Kidney epithelial cell (primary cell): Measurements from ENCODE around the gene BRD1. TPM values are rescaled to one million over a fixed set of nuclear protein-coding genes. Genes with fewer than 3 reads are reported as not detected.

Experiments
- DNase-seq: peaks from one replicate; pipeline ENCODE4 v3.0.0-alpha.2; 2010; ENCODE audit warnings: low read depth
- H3K27me3 ChIP-seq: 2 replicates; pipeline ENCODE4 v1.6.0; 2011; ENCODE audit warnings: low read length; ENCODE audit not compliant: control insufficient read depth, insufficient read depth
- H3K36me3 ChIP-seq: 2 replicates; pipeline ENCODE4 v1.5.1; 2011; ENCODE audit warnings: low read length; ENCODE audit not compliant: control insufficient read depth, insufficient read depth
- H3K4me3 ChIP-seq: 2 replicates; pipeline ENCODE4 v1.5.1; 2011; ENCODE audit warnings: low read depth, mild to moderate bottlenecking, control low read depth, low read length
- total RNA-seq: library from RNA; depleted of rRNA; stranded (reverse); fragments of >200 nt; gene quantifications from 2 replicates; pipeline ENCODE4 v1.2.3, GENCODE V29; 2015
- TF ChIP-seq, protein P1 (sequence below): IDR thresholded peaks from 2 replicates; pipeline ENCODE4 v1.5.1; 2011; ENCODE audit warnings: mild to moderate bottlenecking, moderate library complexity, low read length, control low read depth, inconsistent platforms; ENCODE audit not compliant: insufficient read depth, poor library complexity, severe bottlenecking

Gene BRD1
- total RNA-seq, 1 donor from 2014 or later: 37.2 TPM

GRCh38 chr22:49768077-49768910 lies 59.4 kb downstream of the BRD1 start:
- Histone ChIP-seq H3K4me3 (no peak overlapping the region), H3K27me3 (no peaks in the 10 kb centered on the region), H3K36me3 (no peaks in the 10 kb centered on the region)
- TF ChIP-seq, protein P1, sequence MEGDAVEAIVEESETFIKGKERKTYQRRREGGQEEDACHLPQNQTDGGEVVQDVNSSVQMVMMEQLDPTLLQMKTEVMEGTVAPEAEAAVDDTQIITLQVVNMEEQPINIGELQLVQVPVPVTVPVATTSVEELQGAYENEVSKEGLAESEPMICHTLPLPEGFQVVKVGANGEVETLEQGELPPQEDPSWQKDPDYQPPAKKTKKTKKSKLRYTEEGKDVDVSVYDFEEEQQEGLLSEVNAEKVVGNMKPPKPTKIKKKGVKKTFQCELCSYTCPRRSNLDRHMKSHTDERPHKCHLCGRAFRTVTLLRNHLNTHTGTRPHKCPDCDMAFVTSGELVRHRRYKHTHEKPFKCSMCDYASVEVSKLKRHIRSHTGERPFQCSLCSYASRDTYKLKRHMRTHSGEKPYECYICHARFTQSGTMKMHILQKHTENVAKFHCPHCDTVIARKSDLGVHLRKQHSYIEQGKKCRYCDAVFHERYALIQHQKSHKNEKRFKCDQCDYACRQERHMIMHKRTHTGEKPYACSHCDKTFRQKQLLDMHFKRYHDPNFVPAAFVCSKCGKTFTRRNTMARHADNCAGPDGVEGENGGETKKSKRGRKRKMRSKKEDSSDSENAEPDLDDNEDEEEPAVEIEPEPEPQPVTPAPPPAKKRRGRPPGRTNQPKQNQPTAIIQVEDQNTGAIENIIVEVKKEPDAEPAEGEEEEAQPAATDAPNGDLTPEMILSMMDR: no peak
- DNase-seq: no peak

DNA sequence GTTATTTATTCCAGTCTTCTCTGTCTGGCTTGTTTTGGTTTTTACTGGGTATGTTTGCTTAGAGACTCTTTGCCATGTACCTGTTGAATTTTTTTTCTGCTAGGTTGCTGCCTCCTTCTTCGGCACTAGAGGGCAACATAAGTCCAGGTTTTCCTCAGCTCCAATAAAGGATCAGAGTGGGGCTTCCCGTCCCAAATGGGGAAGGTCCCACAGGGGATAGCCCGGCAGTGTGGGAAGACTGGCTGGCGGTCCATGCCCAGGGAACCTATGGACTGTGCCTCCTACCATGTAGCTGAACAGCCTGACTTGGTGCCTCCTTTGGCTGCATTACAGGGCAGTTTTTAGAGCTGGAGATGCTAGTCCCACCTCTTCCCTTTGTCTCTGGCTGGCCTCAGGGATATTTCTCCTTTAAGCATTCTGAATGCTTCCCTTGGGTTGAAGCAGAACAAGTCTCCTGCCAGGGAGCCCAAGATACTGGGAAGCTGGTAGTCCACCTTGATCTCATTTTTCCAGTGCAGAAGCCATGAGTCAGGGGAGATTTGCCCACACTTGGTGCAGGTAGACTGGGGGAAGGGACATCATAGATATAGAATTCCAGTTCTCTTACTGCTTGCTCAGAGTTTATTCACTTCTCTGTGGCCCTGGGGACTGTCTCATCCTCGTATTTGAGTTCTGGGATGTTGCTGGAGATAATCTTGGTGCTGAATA lies 60.2 kb downstream of the BRD1 start:
- Histone ChIP-seq H3K27me3 (no peaks in the 10 kb centered on the region), H3K36me3 (no peaks in the 10 kb centered on the region), H3K4me3 (no peak overlapping the region)
- peak; percentile 4 for DNase-seq
- TF ChIP-seq, protein P1: peak; percentile 75

- H3K4me3 ChIP-seq: no peak overlapping the region
- TF ChIP-seq, protein P1: no peak
- no peaks in the 10 kb centered on the region for H3K36me3 ChIP-seq
Measured at GRCh38 chr22:49765951-49766350, 61.7 kb downstream of the BRD1 start.

DNA sequence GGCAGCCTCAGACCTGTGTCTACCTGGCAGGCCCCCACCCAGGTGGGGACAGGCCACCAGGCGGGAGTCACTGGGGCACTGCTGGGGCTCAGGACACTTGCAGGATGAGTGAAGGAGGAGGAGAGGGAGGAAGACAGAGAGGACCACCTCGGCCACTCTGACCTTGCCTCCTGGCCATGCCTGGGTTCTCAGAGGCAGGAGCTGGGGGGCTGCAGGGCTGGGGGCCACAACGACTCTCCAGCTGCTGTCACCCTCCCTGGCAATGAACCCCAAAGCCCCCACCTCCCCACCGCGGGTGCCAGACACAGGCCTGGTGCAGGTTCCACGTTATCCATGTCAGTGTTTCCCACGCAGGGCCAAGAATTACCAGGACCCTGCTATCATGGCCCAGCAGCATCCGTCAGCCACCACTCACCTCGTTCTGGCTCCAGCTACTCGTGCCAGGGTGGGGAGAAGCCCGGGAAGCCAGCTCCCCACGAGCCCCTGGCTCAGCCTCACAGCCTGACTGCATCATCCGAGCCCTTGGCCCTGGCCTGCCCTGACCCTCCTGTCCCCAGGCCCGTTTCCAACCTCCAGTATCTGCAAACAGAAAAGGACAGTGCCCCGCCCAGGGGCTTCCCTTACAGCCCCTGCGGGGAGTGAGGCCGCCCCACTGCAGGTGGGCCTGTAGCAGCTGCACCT lies 62.4 kb downstream of the BRD1 start:
- Histone ChIP-seq H3K36me3 (no peaks in the 10 kb centered on the region), H3K4me3 (no peak overlapping the region), H3K27me3 (no peaks in the 10 kb centered on the region)
- TF ChIP-seq, protein P1: no peak
- no peak for DNase-seq

More at GRCh38 chr22:49765951-49766350, 61.7 kb downstream of the BRD1 start:
- H3K27me3 ChIP-seq: no peaks in the 10 kb centered on the region
- no peak for DNase-seq

DNA sequence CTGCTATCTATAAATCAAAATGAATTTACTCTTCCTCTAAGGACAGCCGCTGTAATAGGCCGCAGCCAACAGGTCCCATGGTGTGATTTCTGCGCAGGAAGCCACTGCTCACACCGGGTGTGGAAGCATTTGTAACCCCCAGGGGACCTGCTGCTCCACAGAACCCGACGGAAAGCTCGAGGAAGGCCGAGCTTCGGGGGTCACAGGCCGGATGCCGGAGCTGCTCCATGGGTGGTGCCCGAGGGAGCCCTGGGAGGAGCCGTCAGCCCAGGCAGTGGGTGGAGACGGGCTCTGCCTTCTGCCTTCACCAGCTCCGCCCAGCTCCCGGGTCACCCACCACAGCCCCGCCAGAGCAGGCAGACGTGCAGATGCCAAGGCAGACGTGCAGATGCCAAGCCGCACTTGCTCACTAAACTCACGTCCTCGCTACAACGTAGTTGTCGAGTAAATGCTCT lies 63.5 kb downstream of the BRD1 start:
- no peak for DNase-seq
- Histone ChIP-seq H3K27me3 (no peaks in the 10 kb centered on the region), H3K4me3 (no peak overlapping the region), H3K36me3 (no peaks in the 10 kb centered on the region)
- TF ChIP-seq, protein P1: no peak
